Activated CD4-positive, alpha-beta T cell treated with anti-CD3 and anti-CD28 coated beads, Interleukin-2, amount 50 U/mL, for 48 hours (primary cell): ENCODE measurements around the gene KLHL33.
"Not testable (repeated sequence)": the region's sequence is repeated elsewhere in the genome, so short reads cannot be mapped to it uniquely, and the experiment has no call there.

Experiments used
- DNase-seq, 2 experiments: peaks; one replicate each; pipeline ENCODE4 v3.0.0-alpha.2; 2020

KLHL33 gene

GRCh38 chr14:20435582-20436362 is at the start of gene KLHL33:
Gene KLHL33, minus strand, starts transcription at chr14:20436166. Its CDS starts 355 bp downstream, at chr14:20435811.
- no peak for DNase-seq

GRCh38 chr14:20482382-20482781 is 46.4 kb upstream of the KLHL33 start:
- no peak for DNase-seq

- no peak for DNase-seq
Observed at GRCh38 chr14:20478894-20479293, 42.9 kb upstream of the KLHL33 start.

- no peak for DNase-seq
Observed at GRCh38 chr14:20477211-20477876, 41.4 kb upstream of the KLHL33 start.

GRCh38 chr14:20476776-20477175 is 40.8 kb upstream of the KLHL33 start:
- no peak for DNase-seq

GRCh38 chr14:20472536-20473169 is 36.7 kb upstream of the KLHL33 start:
- DNase-seq, result no peak

- DNase-seq, result no peak
Observed at GRCh38 chr14:20470603-20470901, 34.6 kb upstream of the KLHL33 start.

GRCh38 chr14:20469890-20470602 is 34.1 kb upstream of the KLHL33 start:
- peak; percentile 63 to 72 for DNase-seq

- peak; percentile 90 to 92 for DNase-seq
Observed at GRCh38 chr14:20469242-20469889, 33.4 kb upstream of the KLHL33 start, which contains the start of gene PNP. Gene PNP, plus strand, starts transcription at chr14:20469406. Its CDS starts 119 bp downstream, at chr14:20469525.

GRCh38 chr14:20468764-20469241 is 32.8 kb upstream of the KLHL33 start:
- DNase-seq, result no peak

GRCh38 chr14:20461225-20462141 is 25.5 kb upstream of the KLHL33 start, which contains the start of gene PIP4P1:
Gene PIP4P1, minus strand, starts transcription at chr14:20461434. Its CDS starts 109 bp downstream, at chr14:20461325.
- DNase-seq, result peak; percentile 96 to 98

GRCh38 chr14:20460458-20461224 is 24.7 kb upstream of the KLHL33 start:
- peak; percentile 37 to 48 for DNase-seq

- DNase-seq, result no peak
Observed at GRCh38 chr14:20458031-20458789, 22.2 kb upstream of the KLHL33 start.

GRCh38 chr14:20456971-20457370 is 21.0 kb upstream of the KLHL33 start:
- DNase-seq, result no peak

- DNase-seq, result no peak
Observed at GRCh38 chr14:20455355-20456300, 19.7 kb upstream of the KLHL33 start.

GRCh38 chr14:20454516-20455354 is 18.8 kb upstream of the KLHL33 start, which contains the start of the genes APEX1 and OSGEP:
Gene APEX1, plus strand, starts transcription at chr14:20455226. Its CDS starts 420 bp downstream, at chr14:20455646.
Gene OSGEP, minus strand, starts transcription at chr14:20454812. Its CDS starts 129 bp downstream, at chr14:20454683.
- peak; percentile 98 for DNase-seq

GRCh38 chr14:20452831-20453230 is 16.9 kb upstream of the KLHL33 start:
- DNase-seq, result not testable (repeated sequence)
